ENCODE data around the gene RDH13. TPM values are rescaled to one million over a fixed set of nuclear protein-coding genes. Genes with fewer than 3 reads are reported as not detected.

Gene RDH13
- total RNA-seq, 4 donors from 2014 or later: 2.6 to 48.7 (median 17.1) TPM

DNA sequence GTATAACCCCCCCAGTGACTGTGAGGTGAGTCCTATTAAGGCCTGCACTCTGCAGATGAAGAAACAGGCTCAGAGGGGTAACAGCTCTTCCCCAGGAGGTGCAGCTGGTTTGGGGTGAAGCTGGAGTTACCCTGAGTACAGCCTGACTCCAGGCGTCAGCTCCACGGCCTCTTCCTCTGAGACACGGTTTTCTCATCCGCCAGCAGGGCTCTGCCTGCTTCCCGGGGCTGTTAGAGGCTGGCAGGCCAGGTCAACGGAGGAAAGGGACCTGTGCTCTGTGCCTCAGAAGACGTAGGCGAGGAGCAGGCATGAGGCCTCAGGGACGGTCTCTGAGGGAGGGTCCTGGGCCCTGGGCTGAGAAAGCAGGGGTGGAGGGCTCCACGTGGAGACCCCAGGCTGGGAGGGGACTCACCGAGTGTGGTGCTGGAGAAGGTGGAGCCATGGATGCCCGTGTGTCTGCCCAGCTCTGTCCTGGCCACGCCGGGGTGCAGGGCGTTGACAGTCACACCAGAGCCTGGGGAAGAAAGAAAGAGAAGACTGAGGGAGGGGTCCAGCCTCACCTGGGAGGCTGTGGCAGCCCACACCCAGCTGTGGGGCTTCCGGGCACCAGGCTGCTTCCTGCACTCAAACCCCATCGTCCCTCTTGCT, 15.8 kb downstream of the RDH13 start:
- TF ChIP-seq, protein P1, sequence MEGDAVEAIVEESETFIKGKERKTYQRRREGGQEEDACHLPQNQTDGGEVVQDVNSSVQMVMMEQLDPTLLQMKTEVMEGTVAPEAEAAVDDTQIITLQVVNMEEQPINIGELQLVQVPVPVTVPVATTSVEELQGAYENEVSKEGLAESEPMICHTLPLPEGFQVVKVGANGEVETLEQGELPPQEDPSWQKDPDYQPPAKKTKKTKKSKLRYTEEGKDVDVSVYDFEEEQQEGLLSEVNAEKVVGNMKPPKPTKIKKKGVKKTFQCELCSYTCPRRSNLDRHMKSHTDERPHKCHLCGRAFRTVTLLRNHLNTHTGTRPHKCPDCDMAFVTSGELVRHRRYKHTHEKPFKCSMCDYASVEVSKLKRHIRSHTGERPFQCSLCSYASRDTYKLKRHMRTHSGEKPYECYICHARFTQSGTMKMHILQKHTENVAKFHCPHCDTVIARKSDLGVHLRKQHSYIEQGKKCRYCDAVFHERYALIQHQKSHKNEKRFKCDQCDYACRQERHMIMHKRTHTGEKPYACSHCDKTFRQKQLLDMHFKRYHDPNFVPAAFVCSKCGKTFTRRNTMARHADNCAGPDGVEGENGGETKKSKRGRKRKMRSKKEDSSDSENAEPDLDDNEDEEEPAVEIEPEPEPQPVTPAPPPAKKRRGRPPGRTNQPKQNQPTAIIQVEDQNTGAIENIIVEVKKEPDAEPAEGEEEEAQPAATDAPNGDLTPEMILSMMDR (IDR thresholded peaks at IDR 0.05): no peak
- no peak for TF ChIP-seq POLR2A (IDR thresholded peaks at IDR 0.05)
- intact Hi-C loops (cut with DNase I; ENCODE audit: low total_unique reads): no loop called here
- no peaks in the 10 kb centered on the region for H3K9me3 ChIP-seq
- no peaks in the 10 kb centered on the region for H3K4me1 ChIP-seq
- no peak overlapping the region for H3K4me3 ChIP-seq
- no peaks in the 10 kb centered on the region for H3K27me3 ChIP-seq
- H3K27ac ChIP-seq: no peak overlapping the region
- DNase-seq: no peak
- H3K36me3 ChIP-seq: no peaks in the 10 kb centered on the region

DNA sequence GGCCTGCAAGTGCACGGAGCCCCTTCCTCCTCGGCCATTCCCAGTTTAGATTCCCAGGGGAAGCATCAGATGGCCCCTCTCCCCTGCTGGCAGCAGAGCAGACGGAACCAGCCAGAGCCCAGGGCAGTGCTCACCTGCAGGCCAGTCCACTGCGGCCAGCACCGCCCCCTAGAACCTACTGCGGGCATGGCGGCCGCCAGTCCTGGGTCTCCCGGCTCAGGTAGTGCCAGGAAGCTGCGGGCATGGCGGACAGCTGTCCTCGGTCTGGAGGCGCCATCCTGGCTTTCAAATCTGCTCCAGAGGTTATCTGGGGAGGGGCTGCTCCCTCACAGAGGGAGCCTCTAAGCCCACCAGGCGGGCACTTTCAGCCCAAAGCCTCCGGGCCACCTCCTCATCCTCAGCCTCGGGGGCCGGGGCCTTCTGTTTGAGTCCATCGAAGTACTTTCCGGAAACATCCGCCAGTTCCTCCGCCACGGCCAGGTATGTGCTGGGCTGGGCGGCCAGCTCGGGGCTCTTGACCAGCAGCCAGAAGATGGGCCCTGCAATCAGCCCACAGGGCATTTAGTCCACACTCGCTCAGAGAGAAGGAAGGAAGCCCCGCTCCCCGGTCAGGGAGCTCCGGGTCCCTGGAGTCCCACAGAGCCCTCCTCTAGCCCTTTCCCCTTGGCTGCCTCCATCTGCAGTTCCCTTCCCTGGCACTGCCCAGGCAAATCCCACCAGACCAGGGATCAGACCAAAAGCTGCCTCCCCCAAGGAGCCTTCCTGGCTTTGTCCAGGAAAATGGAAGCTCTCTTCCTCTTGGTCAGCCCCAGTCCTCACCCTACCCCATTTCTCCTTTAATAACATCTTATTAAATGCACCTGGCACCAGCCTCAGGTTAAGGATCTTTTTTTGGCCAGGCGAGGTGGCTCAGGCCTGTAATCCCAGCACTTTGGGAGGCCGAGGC, 17.9 kb downstream of the RDH13 start:
- no peaks in the 10 kb centered on the region for H3K4me1 ChIP-seq
- no peaks in the 10 kb centered on the region for H3K36me3 ChIP-seq
- no peak overlapping the region for H3K4me3 ChIP-seq
- intact Hi-C loops (cut with DNase I; ENCODE audit: low total_unique reads): no loop called here
- TF ChIP-seq, protein P1 (IDR thresholded peaks at IDR 0.05): no peak
- no peak for TF ChIP-seq POLR2A (IDR thresholded peaks at IDR 0.05)
- H3K27ac ChIP-seq: no peak overlapping the region
- H3K9me3 ChIP-seq: no peaks in the 10 kb centered on the region
- DNase-seq: no peak
- H3K27me3 ChIP-seq: no peaks in the 10 kb centered on the region

DNA sequence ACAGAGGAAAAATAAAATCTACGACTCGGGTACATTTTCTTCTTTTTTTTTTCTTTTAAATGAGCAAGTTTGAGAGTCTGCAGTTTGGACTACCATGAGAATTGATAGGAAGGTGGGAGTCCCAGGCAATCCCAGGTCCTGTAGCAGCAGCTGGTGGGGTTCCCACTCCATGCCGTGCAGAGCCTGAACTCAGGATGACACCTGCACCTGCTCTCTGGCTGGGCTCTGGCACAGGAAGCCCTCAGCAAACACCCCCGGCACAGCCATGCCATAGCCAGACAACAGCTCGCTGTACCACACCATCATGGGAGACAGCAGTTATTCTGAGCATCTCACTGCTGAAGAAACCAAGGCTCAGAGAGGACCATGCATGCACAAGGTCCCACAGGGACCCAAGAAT, 18.7 kb downstream of the RDH13 start:
- intact Hi-C loops (cut with DNase I; ENCODE audit: low total_unique reads): no loop called here
- no peak overlapping the region for H3K4me3 ChIP-seq
- no peaks in the 10 kb centered on the region for H3K4me1 ChIP-seq
- no peak for TF ChIP-seq POLR2A (IDR thresholded peaks at IDR 0.05)
- TF ChIP-seq, protein P1 (IDR thresholded peaks at IDR 0.05): no peak
- no peaks in the 10 kb centered on the region for H3K36me3 ChIP-seq
- no peaks in the 10 kb centered on the region for H3K9me3 ChIP-seq
- no peaks in the 10 kb centered on the region for H3K27me3 ChIP-seq
- H3K27ac ChIP-seq: no peak overlapping the region
- no peak for DNase-seq

DNA sequence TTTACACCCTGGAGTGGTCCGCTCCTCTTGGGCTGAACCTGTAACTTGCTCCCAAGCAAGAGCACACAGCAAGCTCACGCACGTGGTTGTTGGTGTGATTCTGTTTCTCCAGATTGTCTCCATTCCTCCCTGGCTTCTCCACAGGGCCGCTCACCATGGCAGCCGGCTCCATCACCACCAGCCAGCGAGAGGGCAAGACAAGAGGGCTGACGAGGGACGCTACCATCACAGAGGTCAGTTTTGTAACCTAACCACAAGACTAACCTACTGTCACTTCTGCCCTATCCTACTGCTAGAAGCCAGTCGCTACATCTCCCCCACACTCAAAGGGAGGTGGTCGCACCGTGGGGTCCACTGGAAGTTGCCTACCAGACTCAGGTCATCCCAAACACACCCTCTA, 20.3 kb downstream of the RDH13 start:
- H3K27ac ChIP-seq: no peak overlapping the region
- no peaks in the 10 kb centered on the region for H3K4me1 ChIP-seq
- TF ChIP-seq POLR2A (IDR thresholded peaks at IDR 0.05): no peak
- TF ChIP-seq, protein P1 (IDR thresholded peaks at IDR 0.05): no peak
- no peak for DNase-seq
- H3K36me3 ChIP-seq: no peaks in the 10 kb centered on the region
- no peaks in the 10 kb centered on the region for H3K9me3 ChIP-seq
- intact Hi-C loops (cut with DNase I; ENCODE audit: low total_unique reads): no loop called here
- H3K4me3 ChIP-seq: no peak overlapping the region
- H3K27me3 ChIP-seq: no peaks in the 10 kb centered on the region

DNA sequence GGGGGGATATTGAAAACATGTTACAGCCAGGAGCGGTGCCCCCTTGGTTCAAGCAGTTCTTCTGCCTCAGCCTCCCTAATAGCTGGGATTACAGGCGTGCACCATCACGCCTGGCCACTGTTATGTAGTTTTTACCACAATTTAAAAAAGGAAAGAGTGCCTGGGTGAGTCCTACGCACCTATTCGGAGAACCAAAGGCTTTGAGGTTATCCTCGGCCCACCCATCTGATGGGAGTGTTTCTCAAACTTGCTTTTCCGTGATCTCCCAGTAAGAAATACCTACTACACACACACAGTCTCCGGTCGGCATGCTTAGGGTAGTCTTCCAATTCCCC, 20.6 kb downstream of the RDH13 start:
- Histone ChIP-seq H3K27me3 (no peaks in the 10 kb centered on the region), H3K9me3 (no peaks in the 10 kb centered on the region), H3K36me3 (no peaks in the 10 kb centered on the region), H3K27ac (no peak overlapping the region), H3K4me1 (no peaks in the 10 kb centered on the region), H3K4me3 (no peak overlapping the region)
- intact Hi-C loops (cut with DNase I; ENCODE audit: low total_unique reads): no loop called here
- TF ChIP-seq POLR2A (IDR thresholded peaks at IDR 0.05): no peak
- TF ChIP-seq, protein P1 (IDR thresholded peaks at IDR 0.05): no peak
- no peak for DNase-seq
